ENCODE data around the gene GOSR1. TPM values are rescaled to one million over a fixed set of nuclear protein-coding genes. Genes with fewer than 3 reads are reported as not detected.
"Not testable (repeated sequence)": the region's sequence is repeated elsewhere in the genome, so short reads cannot be mapped to it uniquely, and the experiment has no call there.

The GOSR1 gene
- total RNA-seq, 2 donors from 2014 or later: 29.6 to 54.9 TPM

DNA sequence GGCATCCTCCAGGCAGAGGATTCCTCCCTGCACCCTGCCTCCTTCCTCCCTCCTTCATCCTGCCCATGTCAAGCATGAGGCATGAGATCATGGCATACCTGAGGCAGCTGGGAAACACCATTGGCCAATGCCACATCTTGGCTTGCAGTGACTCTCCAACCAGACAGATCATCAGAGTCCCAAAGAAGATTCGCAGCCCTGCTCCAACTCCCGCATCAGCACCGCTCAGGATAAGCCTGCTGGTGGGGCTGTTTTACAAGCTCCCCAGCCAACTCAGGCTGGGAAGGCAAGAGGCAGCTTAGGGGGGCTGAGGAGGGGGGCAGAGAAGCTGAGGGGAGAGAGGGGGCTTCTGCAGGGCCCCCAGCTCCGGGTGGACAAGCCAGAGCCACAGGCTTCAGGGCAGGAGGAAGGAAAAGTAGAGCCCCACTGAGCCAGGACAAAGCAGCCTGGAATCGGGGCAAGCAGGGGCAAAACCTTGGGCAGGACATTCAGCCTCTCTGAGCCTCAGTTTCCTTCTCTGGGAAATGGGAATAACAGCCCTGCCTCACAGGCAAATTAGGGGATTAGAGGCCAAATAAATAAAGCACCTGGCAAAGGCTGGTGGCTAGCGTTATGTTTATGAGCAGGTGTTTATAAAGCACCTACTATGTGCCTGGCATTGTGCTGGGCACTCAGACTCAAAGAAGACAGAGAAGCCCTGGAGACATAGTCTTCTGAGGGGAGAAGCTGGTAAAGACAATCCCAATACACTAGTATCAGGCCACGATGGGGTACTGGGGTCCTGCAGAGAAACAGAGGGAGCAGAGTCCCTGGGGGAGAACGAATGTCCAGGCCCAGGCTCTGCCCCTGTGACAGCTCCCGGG is 88.1 kb downstream of the GOSR1 start:
- no peak for DNase-seq (ENCODE audit: low spot score)
- Histone ChIP-seq H3K9me3 (no peaks in the 10 kb centered on the region), H3K36me3 (no peaks in the 10 kb centered on the region), H3K27me3 (replicated peaks; ENCODE audit: insufficient read depth) (no peaks in the 10 kb centered on the region), H3K4me1 (ENCODE audit: control insufficient read depth in 1 of 2, low read depth in 2 of 2) (no peaks in the 10 kb centered on the region), H3K27ac (no peak overlapping the region), H3K4me3 (no peak overlapping the region)
- TF ChIP-seq CTCF (IDR thresholded peaks at IDR 0.05): no peak
- no peak for ATAC-seq (ENCODE audit: insufficient number of reproducible peaks, low FRiP score, low read depth)

DNA sequence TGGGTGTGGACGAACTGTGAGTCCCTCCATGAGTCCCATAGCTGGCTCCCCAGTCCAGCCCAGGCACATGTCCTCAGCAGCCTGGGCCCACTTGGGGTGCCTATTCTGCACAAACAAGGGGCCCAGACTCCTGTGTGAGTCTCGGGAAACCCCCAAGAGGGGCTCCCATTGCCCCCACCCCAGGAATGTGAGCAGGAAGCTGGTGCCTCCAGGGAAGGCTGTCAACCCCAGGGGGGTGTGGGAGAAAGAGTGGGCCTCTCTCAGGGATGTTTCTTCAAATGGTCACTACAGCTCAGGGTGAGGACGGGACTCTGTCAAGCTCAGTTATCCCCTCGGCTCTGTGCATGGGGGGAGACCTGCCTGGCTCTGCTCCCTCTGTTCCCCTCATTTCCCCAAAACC is 88.9 kb downstream of the GOSR1 start:
- not testable (repeated sequence) for H3K9me3 ChIP-seq; H3K27me3 ChIP-seq (replicated peaks; ENCODE audit: insufficient read depth); H3K27ac ChIP-seq; H3K4me1 ChIP-seq (ENCODE audit: control insufficient read depth in 1 of 2, low read depth in 2 of 2); ATAC-seq (ENCODE audit: insufficient number of reproducible peaks, low FRiP score, low read depth); H3K4me3 ChIP-seq; DNase-seq (ENCODE audit: low spot score); H3K36me3 ChIP-seq

DNA sequence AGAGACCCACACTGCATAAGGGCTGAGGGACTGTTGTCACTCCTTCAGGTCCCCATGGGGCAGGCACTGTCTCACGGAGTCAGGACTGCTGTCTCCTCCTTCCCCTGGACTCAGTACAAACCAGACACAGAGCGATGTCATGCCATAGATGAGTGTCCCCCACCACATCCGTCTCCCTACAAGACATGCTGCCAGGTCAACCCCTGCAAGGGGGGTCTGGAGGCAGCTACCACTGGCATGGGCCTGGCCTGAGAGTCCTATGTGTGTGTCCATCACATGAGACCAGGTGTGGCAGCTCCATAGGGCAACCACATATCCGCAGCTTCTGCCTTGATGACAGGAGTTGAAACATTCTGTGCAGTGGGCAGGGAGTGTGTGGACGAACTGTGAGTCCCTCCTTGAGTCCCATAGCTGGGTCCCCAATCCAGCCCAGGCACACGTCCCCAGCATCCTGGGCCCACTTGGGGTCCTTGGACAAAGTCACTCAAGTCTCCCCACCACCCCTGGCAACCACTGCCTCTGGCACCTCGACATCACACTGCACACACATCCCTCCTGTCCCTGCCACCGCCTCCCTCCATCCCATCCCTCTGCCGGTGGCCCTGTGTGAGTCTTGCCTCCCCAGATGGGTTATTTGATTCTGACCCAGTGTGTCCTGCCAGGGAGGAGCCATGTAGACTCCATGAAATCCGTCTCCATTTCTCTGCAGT is 89.5 kb downstream of the GOSR1 start:
- not testable (repeated sequence) for ATAC-seq (ENCODE audit: insufficient number of reproducible peaks, low FRiP score, low read depth); H3K27me3 ChIP-seq (replicated peaks; ENCODE audit: insufficient read depth); H3K27ac ChIP-seq; DNase-seq (ENCODE audit: low spot score); H3K4me3 ChIP-seq; H3K9me3 ChIP-seq; H3K4me1 ChIP-seq (ENCODE audit: control insufficient read depth in 1 of 2, low read depth in 2 of 2); H3K36me3 ChIP-seq

DNA sequence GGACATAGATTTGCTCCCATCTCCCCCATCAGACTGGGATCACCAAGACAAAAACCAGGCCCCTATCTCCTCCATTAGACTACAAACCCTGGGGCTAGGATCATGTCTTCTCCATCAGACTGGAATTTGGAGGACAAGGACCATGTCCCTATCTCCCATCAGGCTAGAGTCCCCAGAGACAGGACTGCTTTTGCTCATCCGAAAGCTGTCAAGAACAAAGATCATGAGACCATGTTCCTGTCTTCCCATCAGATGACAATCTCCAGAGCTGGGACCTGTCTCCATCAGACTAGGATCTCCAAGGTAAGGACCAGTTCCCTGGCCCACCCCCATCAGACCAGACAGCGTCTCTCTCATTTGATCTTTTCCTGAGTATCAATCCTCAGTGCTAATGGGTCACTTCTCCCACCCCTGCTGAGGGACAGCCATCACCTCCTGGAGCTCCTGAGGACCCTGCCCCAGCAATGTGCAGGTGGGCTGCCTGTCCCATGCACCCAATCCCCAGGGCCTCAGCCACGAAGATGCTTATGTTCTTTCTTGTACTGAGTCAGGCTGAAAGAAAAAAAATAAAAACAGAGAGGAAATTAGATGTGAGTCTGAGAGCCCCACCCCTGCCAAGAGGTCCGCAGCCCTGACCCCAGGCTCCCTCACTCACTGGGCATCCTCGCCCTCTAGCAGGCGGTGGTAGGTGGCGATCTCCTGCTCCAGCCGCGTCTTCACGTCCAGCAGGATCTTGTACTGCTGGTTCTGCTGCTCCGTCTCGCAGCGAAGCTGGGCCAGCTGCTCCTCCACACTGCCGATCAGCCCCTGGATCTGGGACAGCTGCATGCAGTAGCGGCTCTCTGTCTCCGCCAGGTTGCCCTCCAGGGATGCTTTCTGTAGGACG is 90.3 kb downstream of the GOSR1 start:
- Histone ChIP-seq H3K4me3 (no peak overlapping the region), H3K36me3 (no peaks in the 10 kb centered on the region), H3K27ac (no peak overlapping the region), H3K27me3 (replicated peaks; ENCODE audit: insufficient read depth) (no peaks in the 10 kb centered on the region), H3K4me1 (ENCODE audit: control insufficient read depth in 1 of 2, low read depth in 2 of 2) (no peaks in the 10 kb centered on the region), H3K9me3 (no peaks in the 10 kb centered on the region)
- DNase-seq (ENCODE audit: low spot score): no peak
- no peak for ATAC-seq (ENCODE audit: insufficient number of reproducible peaks, low FRiP score, low read depth)
- TF ChIP-seq CTCF (IDR thresholded peaks at IDR 0.05): no peak

- Histone ChIP-seq H3K27ac (no peak overlapping the region), H3K36me3 (no peaks in the 10 kb centered on the region), H3K27me3 (replicated peaks; ENCODE audit: insufficient read depth) (no peaks in the 10 kb centered on the region), H3K4me1 (ENCODE audit: control insufficient read depth in 1 of 2, low read depth in 2 of 2) (no peaks in the 10 kb centered on the region), H3K4me3 (no peak overlapping the region), H3K9me3 (no peaks in the 10 kb centered on the region)
- no peak for DNase-seq (ENCODE audit: low spot score)
- TF ChIP-seq CTCF (IDR thresholded peaks at IDR 0.05): no peak
- no peak for ATAC-seq (ENCODE audit: insufficient number of reproducible peaks, low FRiP score, low read depth)
These were observed 90.9 kb downstream of the GOSR1 start for GRCh38 chr17:30568117-30568430.

GRCh38 chr17:30569531-30570175 is 92.4 kb downstream of the GOSR1 start:
- not testable (repeated sequence) for DNase-seq (ENCODE audit: low spot score); ATAC-seq (ENCODE audit: insufficient number of reproducible peaks, low FRiP score, low read depth)

More at GRCh38 chr17:30569531-30570175, 92.4 kb downstream of the GOSR1 start:
- not testable (repeated sequence) for H3K4me3 ChIP-seq; H3K36me3 ChIP-seq; H3K4me1 ChIP-seq (ENCODE audit: control insufficient read depth in 1 of 2, low read depth in 2 of 2); H3K27ac ChIP-seq; H3K27me3 ChIP-seq (replicated peaks; ENCODE audit: insufficient read depth); H3K9me3 ChIP-seq

Measured in thoracic aorta (tissue), 2 donors.